ACHN (cell line): ENCODE data around the gene MREG.
"Not testable (repeated sequence)": the region's sequence is repeated elsewhere in the genome, so short reads cannot be mapped to it uniquely, and the experiment has no call there.

ENCODE experiments used
- DNase-seq: peaks from one replicate; pipeline ENCODE4 v3.0.0-alpha.2; 2015
- in situ Hi-C: cut with HindIII; loops from 2 replicates; pipeline ENCODE4 v1.10.0; 2017; ENCODE audit warnings: low sequenced_read_pairs, low pct_ligation_motif_present, low pct_unique_long_range_greater_than_20kb

Gene MREG

DNA sequence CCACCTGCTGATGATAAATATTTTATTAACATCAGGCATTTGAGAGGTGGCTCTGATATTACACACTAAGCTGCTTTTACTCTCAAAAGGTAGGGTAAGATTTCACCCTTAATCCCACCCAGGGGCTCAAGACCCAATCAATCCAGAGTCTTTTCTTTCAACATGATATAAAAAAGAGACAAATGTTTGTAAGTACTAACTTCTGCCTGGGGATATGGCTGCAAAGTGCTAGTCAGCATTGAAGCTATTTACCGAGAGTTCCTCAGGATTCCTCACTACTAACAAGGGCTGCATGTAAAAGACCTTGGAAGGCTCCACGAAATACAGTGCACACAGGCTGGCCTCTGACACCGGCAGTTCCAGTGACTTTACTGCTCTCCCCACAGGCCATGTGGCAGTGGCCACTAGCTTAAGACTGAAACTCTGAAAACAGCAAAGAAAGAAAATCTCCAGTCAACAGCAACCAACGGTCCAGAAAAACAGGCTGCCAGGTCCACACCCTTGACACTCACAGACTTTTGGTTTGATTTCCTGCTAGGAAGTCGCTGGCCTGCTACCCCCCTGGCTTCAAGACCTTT lies 11.2 kb downstream of the MREG start:
- DNase-seq = no peak
- in situ Hi-C loops = no loop called here

DNA sequence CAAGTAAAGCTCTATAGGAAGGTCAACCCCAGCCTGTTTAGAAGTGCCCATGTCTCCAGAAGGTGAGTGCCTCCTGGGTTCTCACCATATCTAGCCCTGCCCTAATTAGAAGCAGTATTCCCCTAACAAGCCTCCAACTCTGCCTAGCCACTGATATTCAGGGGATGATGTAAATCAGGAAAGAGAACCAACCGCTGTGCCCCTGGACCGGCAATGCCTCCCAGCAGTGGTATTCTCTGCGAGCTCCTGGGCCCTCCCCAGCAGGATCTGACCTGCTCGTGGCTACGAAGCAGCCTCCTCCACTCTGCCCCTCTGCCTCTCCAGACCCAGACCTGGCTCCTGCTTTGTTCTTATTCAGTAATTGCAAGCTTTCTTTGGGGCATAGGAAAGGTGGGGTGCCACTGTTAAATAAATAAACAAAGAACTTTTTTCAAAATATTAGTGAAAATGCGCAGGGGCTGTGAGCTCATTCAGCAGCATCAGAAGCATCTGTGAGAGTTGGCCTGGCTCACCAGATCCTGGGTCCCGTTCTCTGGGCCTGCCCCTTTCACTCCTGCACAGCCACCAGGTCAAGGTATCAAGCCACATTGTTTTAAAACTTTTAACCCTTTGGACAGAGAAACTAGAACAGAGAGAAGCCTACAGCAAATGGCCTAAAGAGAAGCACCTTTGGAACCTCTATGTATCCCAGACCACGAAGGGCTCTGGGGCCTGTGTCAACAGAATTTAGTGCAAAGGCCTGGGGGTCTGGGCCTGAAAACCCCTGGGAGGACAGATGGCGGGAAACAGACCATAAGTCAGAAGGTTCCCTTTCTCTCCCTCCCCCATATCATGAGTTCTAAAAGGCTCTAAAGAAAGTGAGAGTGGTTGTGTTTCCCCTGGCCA lies 11.9 kb downstream of the MREG start:
- in situ Hi-C loops = no loop called here

DNA sequence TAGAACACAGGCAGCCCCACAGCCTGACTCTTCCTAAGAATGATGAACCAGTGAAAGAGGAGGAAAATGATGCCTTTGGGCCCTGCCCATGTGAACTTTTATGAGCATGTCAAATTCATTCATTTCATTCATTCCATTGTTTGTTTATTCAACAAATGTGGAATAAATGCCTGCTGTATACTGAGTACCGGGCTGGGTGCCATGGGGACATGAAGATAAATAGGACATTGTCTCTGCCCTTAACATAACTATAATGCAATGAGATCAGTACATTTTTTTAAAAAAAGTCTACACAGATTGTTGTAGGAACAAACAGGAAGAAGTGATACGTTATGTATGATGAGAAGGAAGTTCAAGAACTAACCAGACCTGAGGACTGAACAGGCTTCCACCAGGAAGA lies 14.7 kb downstream of the MREG start:
- DNase-seq = no peak
- in situ Hi-C loops = no loop called here

More for the DNA sequence above, 11.9 kb downstream of the MREG start:
- no peak for DNase-seq

DNA sequence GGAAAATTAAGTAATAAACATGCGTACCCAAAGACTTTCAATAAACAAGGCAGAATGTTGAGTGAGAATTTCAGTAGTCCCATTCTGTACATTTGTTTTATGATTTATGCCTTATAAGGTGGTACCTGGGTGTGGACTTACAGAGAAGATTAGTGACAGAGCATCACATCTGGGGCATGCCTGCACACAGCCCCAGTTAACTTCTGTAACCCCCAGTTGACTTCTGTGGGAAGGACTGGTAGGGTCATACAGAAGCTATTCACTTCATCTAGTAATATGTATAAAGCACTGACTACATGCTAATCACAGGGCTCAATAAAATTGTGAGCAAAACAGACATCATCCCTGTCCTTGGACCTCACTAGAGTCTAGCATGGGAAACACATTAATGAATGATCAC lies 16.1 kb downstream of the MREG start:
- no peak for DNase-seq
- in situ Hi-C loops = no loop called here

DNA sequence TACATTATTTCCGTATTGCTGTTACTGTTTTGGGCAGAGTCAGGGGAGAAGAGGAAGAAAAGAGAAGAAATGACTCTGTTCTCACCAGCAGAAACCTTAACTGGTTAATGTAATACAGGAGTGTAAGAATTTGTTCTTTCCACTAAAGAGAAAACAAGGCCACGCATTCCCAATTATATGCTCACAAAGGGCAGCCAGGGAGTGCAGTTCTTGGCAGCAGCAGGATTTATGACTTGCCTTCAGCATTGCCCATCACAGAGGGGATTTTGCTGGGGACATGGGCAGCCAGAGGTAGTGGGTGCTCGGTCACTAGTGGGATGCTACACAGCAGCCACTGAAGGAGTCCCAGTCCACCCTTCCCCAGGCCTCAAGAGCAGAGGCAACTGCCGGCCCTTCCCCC lies 18.4 kb downstream of the MREG start:
- no peak for DNase-seq

DNA sequence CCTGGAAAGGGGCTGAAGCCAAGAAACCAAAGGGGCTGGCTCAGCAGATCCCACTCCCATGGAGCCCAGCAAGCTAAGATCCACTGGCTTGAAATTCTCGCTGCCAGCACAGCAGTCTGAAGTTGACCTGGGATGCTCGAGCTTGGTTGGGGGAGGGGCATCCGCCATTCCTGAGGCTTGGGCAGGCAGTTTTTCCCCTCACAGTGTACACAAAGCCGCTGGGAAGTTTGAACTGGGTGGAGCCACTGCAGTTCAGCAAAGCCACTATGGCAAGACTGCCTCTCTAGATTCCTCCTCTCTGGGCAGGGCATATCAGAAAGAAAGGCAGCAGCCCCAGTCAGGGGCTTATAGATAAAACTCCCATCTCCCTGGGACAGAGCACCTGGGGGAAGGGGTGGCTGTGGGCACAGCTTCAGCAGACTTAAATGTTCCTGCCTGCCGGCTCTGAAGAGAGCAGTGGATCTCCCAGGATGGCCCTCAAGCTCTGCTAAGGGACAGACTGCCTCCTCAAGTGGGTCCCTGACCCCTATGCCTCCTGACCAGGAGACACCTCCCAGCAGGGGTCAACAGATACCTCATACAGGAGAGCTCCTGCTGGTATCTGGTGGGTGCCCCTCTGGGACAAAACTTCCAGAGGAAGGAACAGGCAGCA lies 24.7 kb downstream of the MREG start:
- DNase-seq, in situ Hi-C loops: not testable (repeated sequence)

More for the DNA sequence above, 18.4 kb downstream of the MREG start:
- in situ Hi-C loops = no loop called here

DNA sequence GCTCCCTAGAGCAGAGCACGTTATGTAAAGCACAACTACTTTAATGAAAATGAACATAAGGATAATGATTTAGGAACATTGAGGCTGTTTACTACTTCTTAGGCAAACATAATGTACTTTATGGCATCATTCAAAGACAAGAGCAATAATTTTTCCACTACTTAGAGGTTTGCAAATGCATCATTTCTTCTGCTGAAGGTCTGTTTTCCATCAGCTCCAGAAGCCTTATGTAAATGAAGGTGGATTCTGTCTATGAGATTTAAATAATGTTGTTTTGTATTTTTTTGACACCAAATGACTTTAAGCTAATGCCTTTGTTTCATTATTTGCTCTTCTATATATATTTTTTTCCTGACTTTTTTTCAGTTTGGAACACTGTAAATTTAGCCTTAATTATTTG lies 28.1 kb downstream of the MREG start:
- in situ Hi-C loops = no loop called here

DNA sequence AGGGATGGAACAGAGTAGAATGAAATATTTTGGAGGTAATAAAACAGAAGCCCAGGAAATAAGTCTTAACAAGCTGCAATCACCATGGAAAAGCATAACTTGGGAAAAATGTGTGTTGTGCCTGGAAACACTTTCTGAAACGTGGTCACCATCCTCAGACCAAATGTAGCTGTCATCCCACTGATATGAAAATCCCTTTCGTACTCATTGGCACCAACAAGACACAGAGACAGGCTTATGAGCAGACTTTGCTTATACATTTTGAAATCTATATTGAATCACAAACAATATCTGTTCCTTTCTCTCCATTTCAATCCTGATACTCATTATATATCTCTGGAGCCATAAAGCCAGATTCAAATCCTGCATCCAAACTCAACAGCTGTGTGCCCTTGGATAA lies 28.7 kb downstream of the MREG start:
- in situ Hi-C loops = no loop called here
- no peak for DNase-seq

More for the DNA sequence above, 28.1 kb downstream of the MREG start:
- no peak for DNase-seq

DNA sequence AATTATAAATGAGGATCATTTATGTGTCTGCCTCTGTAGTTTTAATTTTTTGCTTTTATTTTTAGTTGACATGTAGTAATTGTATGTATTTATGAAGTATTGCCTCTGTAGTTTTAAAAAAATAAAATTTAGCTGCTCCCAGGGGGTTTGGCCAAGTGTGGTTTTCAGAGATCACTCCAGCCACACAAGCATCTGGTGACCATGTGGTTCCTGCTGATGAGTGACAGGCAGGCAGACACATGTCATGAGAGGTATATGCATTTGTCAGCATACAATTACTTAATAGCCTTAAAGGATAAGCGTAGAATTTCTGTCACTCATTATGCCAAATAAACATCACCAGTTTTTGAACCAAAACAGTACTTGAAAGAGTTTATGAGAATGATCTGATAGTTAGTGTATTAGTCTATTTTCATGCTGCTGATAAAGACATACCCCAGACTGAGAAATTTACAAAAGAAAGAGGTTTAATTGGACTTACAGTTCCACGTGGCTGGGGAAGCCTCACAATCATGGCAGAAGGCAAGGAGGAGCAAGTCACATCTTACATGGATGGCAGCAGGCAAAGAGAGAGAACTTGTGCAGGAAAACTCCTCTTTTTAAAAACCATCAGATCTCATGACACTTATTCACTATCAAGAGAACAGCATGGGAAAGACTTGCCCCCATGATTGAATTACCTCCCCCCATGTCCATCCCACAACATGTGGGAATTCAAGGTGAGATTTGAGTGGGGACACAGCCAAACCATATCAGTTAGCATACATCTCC lies 29.6 kb downstream of the MREG start:
- in situ Hi-C loops = no loop called here
- no peak for DNase-seq

DNA sequence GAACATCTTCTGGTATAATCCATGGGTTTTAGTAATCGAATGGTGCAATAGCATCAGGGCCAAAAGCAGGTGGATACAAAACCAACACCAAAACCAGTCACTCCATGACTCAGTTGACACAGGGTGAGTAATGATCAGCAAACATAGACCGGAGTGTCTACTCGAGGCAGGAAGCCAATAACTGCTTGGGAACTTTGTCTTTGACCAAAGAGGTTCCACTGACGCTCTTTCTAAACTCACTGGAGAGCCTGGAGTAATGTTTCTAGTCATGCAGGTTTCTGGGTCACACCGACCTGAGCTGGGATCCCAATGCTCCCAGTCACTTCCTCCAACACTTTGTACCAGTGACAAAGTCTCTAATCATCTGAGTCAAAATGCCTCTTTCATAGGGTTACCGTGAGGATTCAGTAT lies 30.9 kb downstream of the MREG start:
- peak; percentile 40 for DNase-seq
- in situ Hi-C loops = no loop called here

DNA sequence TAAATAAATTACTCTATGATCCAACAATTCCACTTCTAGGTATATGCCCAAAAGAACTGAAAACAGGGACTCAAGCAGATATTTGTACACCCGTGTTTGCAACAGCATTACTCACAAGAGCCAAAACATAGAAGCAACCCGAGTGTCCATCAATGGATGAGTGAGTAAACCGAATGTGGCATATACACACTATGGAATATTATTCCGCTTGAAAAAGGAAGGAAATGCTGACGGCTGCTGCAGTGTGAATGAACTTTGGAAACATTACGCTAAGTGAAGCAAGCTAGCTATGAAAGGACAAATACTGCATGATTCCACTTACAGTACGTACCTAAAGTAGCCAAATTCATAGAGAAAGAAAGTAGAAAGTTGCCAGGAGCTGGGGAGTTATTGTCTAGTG lies 32.2 kb downstream of the MREG start:
- in situ Hi-C loops = no loop called here
- no peak for DNase-seq

DNA sequence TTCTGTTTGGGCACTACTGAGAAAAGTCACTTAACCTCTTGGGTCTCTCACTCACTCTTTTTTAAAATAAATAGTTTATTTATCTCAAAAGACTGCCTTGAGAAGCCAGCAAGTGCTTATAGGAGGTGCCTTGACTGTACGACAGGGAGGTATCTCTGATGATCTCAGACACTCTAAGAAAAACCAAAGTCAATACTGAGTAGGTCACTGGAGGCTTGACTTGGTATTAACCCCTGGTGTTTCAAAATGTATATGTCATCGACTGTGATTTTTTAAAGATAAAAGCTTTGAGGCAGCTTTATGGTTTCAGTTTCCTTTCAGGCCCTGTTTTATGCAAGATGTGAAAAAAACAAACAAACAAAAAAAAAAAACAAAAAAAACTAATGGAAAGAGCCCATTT lies 33.7 kb downstream of the MREG start:
- DNase-seq = no peak
- in situ Hi-C loops = no loop called here

DNA sequence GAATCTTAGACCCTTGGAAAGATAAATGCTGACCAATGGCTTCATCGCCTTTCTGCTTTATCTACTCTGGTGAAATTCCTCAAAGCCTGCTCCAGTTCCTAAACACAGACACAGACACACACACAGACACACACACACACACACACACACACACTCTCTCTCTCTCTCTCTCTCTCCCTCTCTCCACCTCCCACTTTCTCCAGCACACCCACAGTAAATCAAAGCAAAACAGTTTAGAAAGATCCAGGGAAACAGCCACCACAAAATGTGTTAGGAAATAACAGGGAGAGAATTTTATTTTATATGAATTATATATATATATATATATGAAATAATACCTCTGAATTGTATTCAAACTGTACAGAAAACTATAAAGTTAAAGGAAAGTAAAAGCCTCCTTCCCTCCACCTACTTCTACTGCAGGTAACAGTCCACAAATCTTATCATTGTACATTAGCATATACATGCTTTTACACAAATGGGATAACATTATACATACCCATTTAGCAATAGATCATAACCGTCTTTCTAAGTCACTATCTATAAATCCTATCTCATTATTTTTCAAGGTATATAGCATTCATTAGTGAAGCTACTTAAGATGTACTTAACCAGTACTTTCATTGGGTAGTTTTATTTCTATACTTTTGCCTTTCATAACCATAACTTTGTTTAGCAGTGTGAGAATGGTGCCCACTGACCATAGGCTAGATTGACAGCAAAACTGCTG lies 38.5 kb downstream of the MREG start:
- in situ Hi-C loops = no loop called here
- no peak for DNase-seq

DNA sequence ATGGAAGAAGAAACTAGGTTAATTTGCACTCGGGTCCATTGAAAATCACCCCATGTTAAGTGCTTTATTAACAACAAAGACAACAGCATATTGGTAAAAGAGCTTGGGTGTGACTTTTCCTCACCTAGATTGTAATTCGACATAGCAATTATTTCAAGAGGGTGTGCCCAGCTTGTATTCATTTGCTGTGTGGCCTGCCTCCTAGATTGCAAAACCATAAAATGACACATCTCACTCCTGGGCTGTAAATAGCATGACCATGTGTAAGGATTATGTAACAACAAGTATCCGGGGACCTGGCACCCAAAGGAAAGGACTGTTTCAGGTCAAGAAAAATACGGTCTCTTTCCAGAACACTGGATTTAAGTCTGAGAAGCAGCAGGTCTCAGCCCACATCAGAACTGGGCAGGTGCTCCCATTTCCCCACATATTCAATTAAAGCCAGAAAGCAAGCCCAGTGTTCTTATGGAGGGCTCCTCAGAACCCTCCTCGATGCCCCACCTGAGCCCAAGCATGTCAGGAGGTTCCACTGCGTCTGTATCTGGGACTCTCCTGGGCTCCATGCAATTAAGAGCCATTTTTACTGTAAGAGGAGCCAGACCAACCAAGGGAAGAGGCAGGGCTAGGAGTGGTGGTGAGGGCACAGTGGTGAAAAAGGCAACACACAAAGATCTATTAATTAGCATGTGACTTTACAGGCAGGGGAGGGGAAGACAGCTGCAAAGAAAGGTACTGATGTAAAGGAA lies 39.2 kb downstream of the MREG start:
- no peak for DNase-seq
- in situ Hi-C loops = no loop called here

DNA sequence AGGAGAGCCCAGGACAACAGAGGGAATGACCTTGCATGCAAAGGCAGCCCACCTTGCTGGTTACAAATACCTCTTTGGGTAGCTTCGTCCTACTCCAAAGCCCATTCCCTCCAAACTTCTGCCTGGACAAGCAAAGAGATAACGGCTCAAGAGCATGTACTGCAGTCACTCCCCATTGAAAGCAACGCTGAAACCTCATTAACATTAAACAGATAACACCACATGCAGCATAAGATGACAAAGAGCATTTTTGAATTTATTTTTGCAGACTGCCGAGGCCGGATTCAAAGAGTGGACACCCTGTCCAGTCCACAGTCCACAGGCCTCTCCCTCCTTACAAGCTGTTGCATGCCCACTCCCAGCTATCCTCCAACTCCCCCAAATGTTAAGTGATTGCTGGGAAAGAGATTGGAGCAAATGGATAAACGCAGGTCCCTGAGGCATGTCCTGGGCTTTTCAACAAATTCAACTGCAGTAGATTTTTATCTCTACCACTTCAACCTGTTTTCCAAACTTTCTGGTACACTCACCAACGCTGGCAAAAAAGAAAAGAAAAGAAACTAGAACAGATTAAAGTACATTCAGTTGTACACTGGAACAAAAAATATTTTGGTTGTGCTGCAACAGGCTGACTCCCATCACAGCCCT lies 40.1 kb downstream of the MREG start:
- in situ Hi-C loops = no loop called here
- DNase-seq = no peak

DNA sequence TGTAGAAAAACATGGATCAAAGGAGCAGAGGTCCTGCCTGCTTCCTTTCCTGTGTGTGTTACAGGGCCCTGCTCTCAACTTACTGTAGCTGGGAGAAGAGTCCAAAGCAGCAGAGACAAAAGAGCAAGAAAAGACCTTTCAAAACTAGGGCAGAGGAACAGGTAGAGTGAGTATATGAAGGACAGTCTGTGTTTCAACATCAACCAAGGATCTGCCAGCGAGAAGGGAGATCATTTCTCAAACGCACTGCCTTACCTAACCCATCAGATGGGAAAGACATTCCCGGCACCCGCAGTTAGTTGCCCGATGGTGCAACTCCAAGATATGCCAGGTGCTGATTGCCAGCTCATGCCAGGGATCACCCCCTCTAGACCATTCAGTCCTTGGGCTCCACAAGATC lies 41.7 kb downstream of the MREG start:
- in situ Hi-C loops = no loop called here
- DNase-seq = no peak

DNA sequence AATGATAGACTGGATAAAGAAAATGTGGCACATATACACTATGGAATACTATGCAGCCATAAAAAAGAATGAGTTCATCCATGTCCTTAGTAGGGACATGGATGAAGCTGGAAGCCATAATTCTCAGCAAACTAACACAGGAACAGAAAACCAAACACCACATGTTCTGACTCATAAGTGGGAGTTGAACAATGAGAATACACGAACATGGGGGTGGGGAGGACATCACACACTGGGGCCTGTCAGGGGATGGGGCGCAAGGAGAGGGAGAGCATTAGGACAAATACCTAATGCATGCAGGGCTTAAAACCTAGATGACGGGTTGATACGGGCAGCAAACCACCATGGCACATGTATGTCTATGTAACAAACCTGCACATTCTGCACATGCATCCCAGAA lies 42.5 kb downstream of the MREG start:
- DNase-seq, in situ Hi-C loops: not testable (repeated sequence)
